Loucy (cell line): Measurements from ENCODE around the gene MOB1A.
A peak's percentile ranks its signal among the peaks of the same experiment; 100 is the strongest.

ENCODE experiments used
- H2AFZ ChIP-seq: fragments of 200-600 bp; sonication (generic); 2 replicates; pipeline ENCODE4 v1.6.0; 2016; ENCODE audit warnings: antibody characterized with exemption, mild to moderate bottlenecking, low read length, moderate library complexity
- H3F3A ChIP-seq: fragments of 200-600 bp; 2 replicates; pipeline ENCODE4 v1.6.0; 2016; ENCODE audit warnings: antibody characterized with exemption, low read depth, mild to moderate bottlenecking
- H3K27me3 ChIP-seq: fragments of 200-600 bp; sonication (generic); 2 replicates; pipeline ENCODE4 v1.6.1; 2014; ENCODE audit warnings: low read length, mild to moderate bottlenecking; ENCODE audit not compliant: insufficient read depth, poor library complexity, severe bottlenecking
- H3K36me3 ChIP-seq: fragments of 200-600 bp; sonication (generic); 2 replicates; pipeline ENCODE4 v1.6.1; 2016; ENCODE audit warnings: low read length; ENCODE audit not compliant: insufficient read depth
- H3K4me1 ChIP-seq: fragments of 200-600 bp; sonication (generic); 2 replicates; pipeline ENCODE4 v1.5.1; 2014; ENCODE audit warnings: low read length, mild to moderate bottlenecking; ENCODE audit not compliant: insufficient read depth, poor library complexity, severe bottlenecking
- H3K4me2 ChIP-seq: fragments of 200-600 bp; sonication (generic); 2 replicates; pipeline ENCODE4 v1.6.0; 2014; ENCODE audit warnings: antibody characterized with exemption, low read length, low read depth, mild to moderate bottlenecking; ENCODE audit not compliant: poor library complexity, severe bottlenecking
- H3K4me3 ChIP-seq: fragments of 200-600 bp; sonication (generic); 2 replicates; pipeline ENCODE4 v1.5.1; 2014; ENCODE audit warnings: low read length, mild to moderate bottlenecking, mixed read lengths; ENCODE audit not compliant: poor library complexity, severe bottlenecking
- H3K79me2 ChIP-seq: fragments of 200-600 bp; sonication (generic); 2 replicates; pipeline ENCODE4 v1.6.1; 2014; ENCODE audit warnings: low read length; ENCODE audit not compliant: insufficient read depth
- H3K9ac ChIP-seq: fragments of 200-600 bp; sonication (generic); 2 replicates; pipeline ENCODE4 v1.6.0; 2014; ENCODE audit warnings: mild to moderate bottlenecking, low read depth, low read length, moderate library complexity; ENCODE audit not compliant: poor library complexity, severe bottlenecking
- H3K9me2 ChIP-seq: fragments of 200-600 bp; sonication (generic); replicated peaks from 2 replicates; pipeline ENCODE4 v1.6.1; 2016; ENCODE audit warnings: low read depth, low read length, mixed read lengths
- H3K9me3 ChIP-seq: fragments of 200-600 bp; sonication (generic); 2 replicates; pipeline ENCODE4 v1.6.1; 2014; ENCODE audit warnings: mild to moderate bottlenecking, antibody characterized with exemption, low read length, low read depth; ENCODE audit not compliant: insufficient read depth
- H4K20me1 ChIP-seq: fragments of 200-600 bp; sonication (generic); 2 replicates; pipeline ENCODE4 v1.6.0; 2014; ENCODE audit warnings: antibody characterized with exemption, low read length, mild to moderate bottlenecking; ENCODE audit not compliant: insufficient read depth, poor library complexity, severe bottlenecking
- CTCF ChIP-seq: fragments of 200-600 bp; sonication (generic); conservative IDR thresholded peaks from 2 replicates; pipeline ENCODE4 v1.5.1; 2014; ENCODE audit warnings: mild to moderate bottlenecking, antibody characterized with exemption, low read length
- EZH2phosphoT487 ChIP-seq: fragments of 200-600 bp; IDR thresholded peaks from 2 replicates; pipeline ENCODE4 v1.6.1; 2018; ENCODE audit warnings: antibody characterized with exemption, mild to moderate bottlenecking, moderate library complexity, borderline replicate concordance

The MOB1A gene

DNA sequence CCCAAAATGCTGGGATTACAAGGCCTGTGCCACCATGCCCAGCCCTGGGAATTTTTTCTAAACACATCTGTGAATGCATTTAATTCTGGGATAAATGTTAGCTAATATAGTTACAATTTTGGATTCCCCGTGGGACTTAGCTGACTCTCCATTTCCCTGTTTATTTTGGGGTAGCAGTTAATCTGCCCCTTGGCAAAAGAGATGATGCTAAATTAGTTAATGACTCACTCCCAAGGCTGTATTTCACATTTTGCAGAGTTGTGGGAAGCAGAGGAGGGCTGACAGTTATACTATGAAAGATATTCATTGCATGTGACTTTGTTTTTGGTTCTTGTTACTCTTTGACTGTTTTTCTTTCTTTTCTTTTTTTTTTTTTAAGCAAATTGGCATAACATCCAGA lies 22.9 kb upstream of the MOB1A start:
- Histone ChIP-seq H2AFZ (no peak overlapping the region), H3K4me3 (peak overlapping the region; percentile 90), H3K4me2 (peak overlapping the region; percentile 94), H3K9me2 (no peaks in the 10 kb centered on the region), H3K27me3 (no peaks in the 10 kb centered on the region), H3F3A (peaks cover 14% of the 10 kb centered on the region), H4K20me1 (peaks cover 67% of the 10 kb centered on the region), H3K9me3 (no peaks in the 10 kb centered on the region), H3K36me3 (no peaks in the 10 kb centered on the region), H3K79me2 (peaks cover 76% of the 10 kb centered on the region), H3K9ac (peak overlapping the region; percentile 99), H3K4me1 (peaks cover 72% of the 10 kb centered on the region)
- TF ChIP-seq CTCF: no peak
- no peak for TF ChIP-seq EZH2phosphoT487

GRCh38 chr2:74201196-74201595 lies 22.5 kb upstream of the MOB1A start:
- Histone ChIP-seq H3K4me1 (peaks cover 68% of the 10 kb centered on the region), H2AFZ (no peak overlapping the region), H3K4me2 (peak overlapping the region; percentile 94), H3F3A (peaks cover 13% of the 10 kb centered on the region), H3K9me3 (no peaks in the 10 kb centered on the region), H3K36me3 (no peaks in the 10 kb centered on the region), H3K9me2 (no peaks in the 10 kb centered on the region), H3K79me2 (peaks cover 72% of the 10 kb centered on the region), H3K9ac (peak overlapping the region; percentile 99), H3K27me3 (no peaks in the 10 kb centered on the region), H4K20me1 (peaks cover 64% of the 10 kb centered on the region), H3K4me3 (peak overlapping the region; percentile 90)
- TF ChIP-seq EZH2phosphoT487 (no peak), CTCF (no peak)

GRCh38 chr2:74199871-74200305 lies 21.2 kb upstream of the MOB1A start:
- H3K9me2 ChIP-seq: no peaks in the 10 kb centered on the region
- H3K4me3 ChIP-seq: peak overlapping the region; percentile 90
- TF ChIP-seq EZH2phosphoT487 (no peak), CTCF (no peak)
- no peak overlapping the region for H2AFZ ChIP-seq
- H3K36me3 ChIP-seq: no peaks in the 10 kb centered on the region
- H3F3A ChIP-seq: no peaks in the 10 kb centered on the region
- peak overlapping the region; percentile 99 for H3K9ac ChIP-seq
- H4K20me1 ChIP-seq: peaks cover 52% of the 10 kb centered on the region
- H3K9me3 ChIP-seq: no peaks in the 10 kb centered on the region
- peak overlapping the region; percentile 94 for H3K4me2 ChIP-seq
- no peaks in the 10 kb centered on the region for H3K27me3 ChIP-seq
- peaks cover 59% of the 10 kb centered on the region for H3K79me2 ChIP-seq
- H3K4me1 ChIP-seq: peaks cover 55% of the 10 kb centered on the region
